ENCODE measurements around the gene NOP10.

DNA sequence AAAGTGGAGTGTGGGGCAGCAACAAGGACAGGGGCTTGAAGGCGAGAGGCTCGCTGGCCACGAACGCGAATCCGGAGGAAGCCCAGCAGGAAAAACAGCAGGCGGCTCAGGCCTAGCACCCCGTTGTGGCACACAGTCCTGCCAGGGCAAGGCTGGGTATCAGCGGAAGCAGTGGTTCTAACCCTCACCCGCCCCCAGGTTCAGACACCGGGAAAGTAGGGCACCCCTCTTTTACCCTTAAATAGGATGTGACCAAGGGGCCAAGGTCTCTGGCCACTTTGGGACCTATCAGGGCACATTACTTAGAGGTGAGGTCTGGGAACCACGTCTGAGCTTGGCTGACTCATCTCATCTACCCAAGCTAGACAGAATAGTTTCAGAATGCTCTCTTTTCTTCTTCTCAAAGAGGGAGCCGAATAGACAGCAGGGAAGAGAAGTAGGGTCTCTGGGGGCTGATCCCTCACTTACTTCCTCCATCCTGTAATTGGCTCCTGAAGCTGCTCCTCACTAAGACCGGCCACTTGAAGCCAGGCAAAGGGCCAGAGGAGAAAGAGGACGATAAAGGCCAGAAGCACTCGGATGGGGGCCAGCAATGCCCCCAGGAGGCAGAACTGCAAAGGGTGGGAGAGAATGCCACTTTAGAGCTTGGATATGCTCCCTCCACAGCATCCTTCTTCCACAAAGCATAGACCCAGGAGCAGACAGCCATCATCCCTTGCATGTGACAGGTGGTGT, 22.3 kb upstream of the NOP10 start:
- TF ChIP-seq, protein P1, sequence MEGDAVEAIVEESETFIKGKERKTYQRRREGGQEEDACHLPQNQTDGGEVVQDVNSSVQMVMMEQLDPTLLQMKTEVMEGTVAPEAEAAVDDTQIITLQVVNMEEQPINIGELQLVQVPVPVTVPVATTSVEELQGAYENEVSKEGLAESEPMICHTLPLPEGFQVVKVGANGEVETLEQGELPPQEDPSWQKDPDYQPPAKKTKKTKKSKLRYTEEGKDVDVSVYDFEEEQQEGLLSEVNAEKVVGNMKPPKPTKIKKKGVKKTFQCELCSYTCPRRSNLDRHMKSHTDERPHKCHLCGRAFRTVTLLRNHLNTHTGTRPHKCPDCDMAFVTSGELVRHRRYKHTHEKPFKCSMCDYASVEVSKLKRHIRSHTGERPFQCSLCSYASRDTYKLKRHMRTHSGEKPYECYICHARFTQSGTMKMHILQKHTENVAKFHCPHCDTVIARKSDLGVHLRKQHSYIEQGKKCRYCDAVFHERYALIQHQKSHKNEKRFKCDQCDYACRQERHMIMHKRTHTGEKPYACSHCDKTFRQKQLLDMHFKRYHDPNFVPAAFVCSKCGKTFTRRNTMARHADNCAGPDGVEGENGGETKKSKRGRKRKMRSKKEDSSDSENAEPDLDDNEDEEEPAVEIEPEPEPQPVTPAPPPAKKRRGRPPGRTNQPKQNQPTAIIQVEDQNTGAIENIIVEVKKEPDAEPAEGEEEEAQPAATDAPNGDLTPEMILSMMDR (conservative IDR thresholded peaks at IDR 0.05 in 1 of 2, IDR thresholded peaks at IDR 0.05 in 1 of 2; ENCODE audit: low read depth in 1 of 2, low read length in 2 of 2), result no peak
- no peak for TF ChIP-seq EZH2 (IDR thresholded peaks at IDR 0.05; ENCODE audit: low read length, missing control alignments)

All from fibroblast of lung (primary cell).